ENCODE results near the gene ATP5PB. TPM values are rescaled to one million over a fixed set of nuclear protein-coding genes. Genes with fewer than 3 reads are reported as not detected.

The ATP5PB gene
- polyA plus RNA-seq (360 to 539 TPM (median 395 TPM) in 3 replicates), polyA minus RNA-seq (85.6 to 244 TPM (median 150 TPM) in 3 replicates)
- 387 TPM for polyA plus RNA-seq (2011; ENCODE audit: low read depth)
- polyA plus RNA-seq (2011; cell fraction: cytosol; rRNA removed) = 337 and 617 TPM in 2 replicates
- polyA plus RNA-seq (2011; cell fraction: nucleus; rRNA removed) = 204 and 256 TPM in 2 replicates
- 233 and 313 TPM in 2 replicates for polyA plus RNA-seq (2012; ENCODE audit: low replicate concordance)
- 169 TPM for polyA minus RNA-seq (2011; cell fraction: cytosol; rRNA and poly(A)+ RNA removed)
- polyA minus RNA-seq (2011; cell fraction: nucleus; rRNA and poly(A)+ RNA removed) = 43.6 and 79.3 TPM in 2 replicates

GRCh38 chr1:111448918-111449702 lies at the start of gene ATP5PB, which contains the start of gene WDR77:
Gene ATP5PB, plus strand, starts transcription at chr1:111449464. Its CDS starts 78 bp downstream, at chr1:111449542.
Gene WDR77, minus strand, starts transcription at chr1:111449256. Its CDS starts 87 bp downstream, at chr1:111449169.
- H3K27ac ChIP-seq (ENCODE audit: control insufficient read depth, insufficient read depth, low read length) = peak within 1 kb of the TSS; percentile 93
- H3K79me2 ChIP-seq (ENCODE audit: control insufficient read depth, insufficient read depth, low read length) = peaks cover 83% of the 10 kb centered on the region
- DNase-seq (ENCODE audit: low read depth, low spot score) (peak; percentile 96), FAIRE-seq (peak; percentile 76)
- dilution Hi-C loops (cut with MboI; ENCODE audit: extremely low pct_ligation_motif_present, low sequenced_read_pairs) = no loop called here
- H3K9ac ChIP-seq (ENCODE audit: control insufficient read depth, extremely low read depth, insufficient read depth, low read length) = peak within 1 kb of the TSS; percentile 98
- H3K4me2 ChIP-seq (ENCODE audit: control insufficient read depth, extremely low read depth, insufficient read depth, low read depth, low read length) = peak within 1 kb of the TSS; percentile 89
- H3K27me3 ChIP-seq (ENCODE audit: control insufficient read depth, extremely low read depth, insufficient read depth, low read length) = no peaks in the 10 kb centered on the region
- peak within 1 kb of the TSS; percentile 97 for H2AFZ ChIP-seq (ENCODE audit: control insufficient read depth, low read length)
- no peaks in the 10 kb centered on the region for H3K9me3 ChIP-seq (ENCODE audit: control insufficient read depth, low read depth, low read length)
- H3K9me1 ChIP-seq (ENCODE audit: control insufficient read depth, extremely low read depth, insufficient read depth, low read length) = no peaks in the 10 kb centered on the region
- peaks cover 29% of the 10 kb centered on the region for H3K4me1 ChIP-seq (ENCODE audit: control insufficient read depth, extremely low read depth, insufficient read depth, low read length)
- peaks cover 9 to 18% of the 10 kb centered on the region in 2 experiments for H3K36me3 ChIP-seq (ENCODE audit: control insufficient read depth in 2 of 2, extremely low read depth in 1 of 2, insufficient read depth in 2 of 2, low read length in 2 of 2)
- no peak for TF ChIP-seq CTCF (optimal IDR thresholded peaks at IDR 0.05 in 1 of 3, IDR thresholded peaks at IDR 0.05 in 1 of 3, conservative IDR thresholded peaks at IDR 0.05 in 1 of 3; ENCODE audit: extremely low read depth in 1 of 3, insufficient read depth in 2 of 3, low read length in 3 of 3)
- peak within 1 kb of the TSS; percentile 93 to 98 (median 93) for H3K4me3 ChIP-seq (ENCODE audit: control insufficient read depth in 2 of 3, extremely low read depth in 1 of 3, insufficient read depth in 2 of 3, low read depth in 1 of 3, low read length in 3 of 3)
- H4K20me1 ChIP-seq (ENCODE audit: control insufficient read depth, extremely low read depth, insufficient read depth, low read length) = peaks cover 6% of the 10 kb centered on the region

- Histone ChIP-seq H3K4me2 (ENCODE audit: control insufficient read depth, extremely low read depth, insufficient read depth, low read depth, low read length) (no peak overlapping the region), H3K9ac (ENCODE audit: control insufficient read depth, extremely low read depth, insufficient read depth, low read length) (no peak overlapping the region), H3K27me3 (ENCODE audit: control insufficient read depth, extremely low read depth, insufficient read depth, low read length) (no peaks in the 10 kb centered on the region), H3K36me3 (ENCODE audit: control insufficient read depth in 2 of 2, extremely low read depth in 1 of 2, insufficient read depth in 2 of 2, low read length in 2 of 2) (no peaks in the 10 kb centered on the region), H3K9me3 (ENCODE audit: control insufficient read depth, low read depth, low read length) (no peaks in the 10 kb centered on the region), H3K9me1 (ENCODE audit: control insufficient read depth, extremely low read depth, insufficient read depth, low read length) (no peaks in the 10 kb centered on the region), H4K20me1 (ENCODE audit: control insufficient read depth, extremely low read depth, insufficient read depth, low read length) (no peaks in the 10 kb centered on the region), H3K27ac (ENCODE audit: control insufficient read depth, insufficient read depth, low read length) (no peak overlapping the region), H3K79me2 (ENCODE audit: control insufficient read depth, insufficient read depth, low read length) (no peaks in the 10 kb centered on the region), H3K4me3 (ENCODE audit: control insufficient read depth in 2 of 3, extremely low read depth in 1 of 3, insufficient read depth in 2 of 3, low read depth in 1 of 3, low read length in 3 of 3) (no peak overlapping the region), H3K4me1 (ENCODE audit: control insufficient read depth, extremely low read depth, insufficient read depth, low read length) (no peaks in the 10 kb centered on the region), H2AFZ (ENCODE audit: control insufficient read depth, low read length) (no peak overlapping the region)
- DNase-seq (ENCODE audit: low read depth, low spot score) = no peak
- peak; percentile 43 for FAIRE-seq
- dilution Hi-C loops (cut with MboI; ENCODE audit: extremely low pct_ligation_motif_present, low sequenced_read_pairs) = no loop called here
- TF ChIP-seq EZH2 (IDR thresholded peaks at IDR 0.05; ENCODE audit: low read length) (no peak), CTCF (optimal IDR thresholded peaks at IDR 0.05 in 1 of 3, IDR thresholded peaks at IDR 0.05 in 1 of 3, conservative IDR thresholded peaks at IDR 0.05 in 1 of 3; ENCODE audit: extremely low read depth in 1 of 3, insufficient read depth in 2 of 3, low read length in 3 of 3) (peak; percentile 37 to 49 (median 41))
Measured at GRCh38 chr1:111399792-111400610, 49.3 kb upstream of the ATP5PB start.
